Prostate gland (tissue), 2 donors: Measurements from ENCODE around the gene CCDC27. TPM values are rescaled to one million over a fixed set of nuclear protein-coding genes. Genes with fewer than 3 reads are reported as not detected.

Experiments
- DNase-seq: peaks from one replicate; pipeline ENCODE4 v3.0.0-alpha.2; 2019; ENCODE audit warnings: low spot score
- H3K27ac ChIP-seq, 2 donors: fragments of 200-600 bp; sonication (generic); 2 replicates each; pipeline ENCODE4 v1.5.1; 2017 to 2019
- H3K27me3 ChIP-seq: fragments of 200-600 bp; sonication (generic); replicated peaks from 2 replicates; pipeline ENCODE4 v1.5.1; 2019; ENCODE audit not compliant: insufficient read depth
- H3K36me3 ChIP-seq, 2 donors: fragments of 200-600 bp; sonication (generic); 1 replicate in 1 of 2; 2 replicates in 1 of 2; pipeline versions ENCODE4 v1.5.1 to v1.8.1; 2017 to 2019
- H3K4me1 ChIP-seq: fragments of 200-600 bp; sonication (generic); replicated peaks from 2 replicates; pipeline ENCODE4 v1.5.1; 2019
- H3K4me3 ChIP-seq, 2 donors: fragments of 200-600 bp; sonication (generic); 2 replicates each; pipeline ENCODE4 v1.5.1; 2017 to 2019
- H3K9me3 ChIP-seq: fragments of 200-600 bp; sonication (generic); 2 replicates; pipeline ENCODE4 v1.5.1; 2017
- CTCF ChIP-seq, 4 experiments: fragments of 200-600 bp in 2 of 4; fragments of 450-650 bp in 2 of 4; sonication (generic) in 2 of 4; IDR thresholded peaks; 1 replicate in 3 of 4; 2 replicates in 1 of 4; pipeline ENCODE4 v1.5.1; 2016 to 2019; ENCODE audit warnings: antibody characterized with exemption in 4 of 4, mild to moderate bottlenecking in 2 of 4, moderate library complexity in 2 of 4
- POLR2A ChIP-seq: fragments of 450-650 bp; IDR thresholded peaks from one replicate; pipeline ENCODE4 v1.6.1; 2016; ENCODE audit warnings: antibody characterized with exemption, mild to moderate bottlenecking
- POLR2AphosphoS5 ChIP-seq: sonication (generic); formaldehyde crosslinking; IDR thresholded peaks from one replicate; pipeline ENCODE4 v1.6.1; 2017; ENCODE audit warnings: antibody characterized with exemption
- WGBS: methylation state at CpG from one replicate; pipeline ENCODE4 v1.1.5; 2018; 5-methylcytosine and 5-hydroxymethylcytosine counted together
- intact Hi-C: fragments of 100-400 bp; cut with DNase I; formaldehyde crosslinking; loops from one replicate; pipeline ENCODE4 v1.14.2; 2022
- total RNA-seq, 2 donors: library from RNA; depleted of rRNA; stranded (reverse); fragments of >200 nt; gene quantifications; one replicate each; pipeline ENCODE4 v1.1.0, GENCODE V29; 2016

The CCDC27 gene
- under 1 TPM in 1 of 2 donors, not detected in 1; 0.97 TPM for total RNA-seq

- Histone ChIP-seq H3K27me3 (no peaks in the 10 kb centered on the region), H3K4me1 (peaks cover 4% of the 10 kb centered on the region), H3K4me3 (no peak within 1 kb of the TSS), H3K36me3 (no peaks in the 10 kb centered on the region), H3K9me3 (no peaks in the 10 kb centered on the region), H3K27ac (no peak within 1 kb of the TSS)
- TF ChIP-seq POLR2AphosphoS5 (no peak), CTCF (IDR thresholded peaks at IDR 0.05) (no peak), POLR2A (no peak)
- DNase-seq, result no peak
- 94% methylated on average over 17 of the region's 17 CpGs for WGBS
- intact Hi-C loops, result no loop called here
These were observed at the start of gene CCDC27 for GRCh38 chr1:3752400-3752945. Gene CCDC27 (plus strand): TSS chr1:3752450. CDS start chr1:3752482, 32 bp downstream.

- no peaks in the 10 kb centered on the region for H3K36me3 ChIP-seq
- no peak overlapping the region for H3K4me3 ChIP-seq
- WGBS, result 42% methylated on average over 19 of the region's 19 CpGs
- TF ChIP-seq POLR2AphosphoS5, result peak; percentile 38
- TF ChIP-seq CTCF (IDR thresholded peaks at IDR 0.05), result no peak
- TF ChIP-seq POLR2A, result no peak
- peak overlapping the region; percentile 48 to 66 for H3K27ac ChIP-seq
- intact Hi-C loops, result no loop called here
- H3K27me3 ChIP-seq, result no peaks in the 10 kb centered on the region
- H3K4me1 ChIP-seq, result no peaks in the 10 kb centered on the region
- DNase-seq, result peak; percentile 55
- no peaks in the 10 kb centered on the region for H3K9me3 ChIP-seq
These were observed 49.7 kb upstream of the CCDC27 start for GRCh38 chr1:3702528-3702927.

GRCh38 chr1:3702990-3703728 is 49.1 kb upstream of the CCDC27 start:
- no peaks in the 10 kb centered on the region for H3K4me1 ChIP-seq
- no peak overlapping the region for H3K4me3 ChIP-seq
- peak overlapping the region; percentile 48 to 66 for H3K27ac ChIP-seq
- H3K9me3 ChIP-seq, result no peaks in the 10 kb centered on the region
- no peaks in the 10 kb centered on the region for H3K27me3 ChIP-seq
- H3K36me3 ChIP-seq, result no peaks in the 10 kb centered on the region
- intact Hi-C loops, result no loop called here
- peak; percentile 46 for DNase-seq
- TF ChIP-seq POLR2A, result no peak
- TF ChIP-seq POLR2AphosphoS5, result peak; percentile 44
- TF ChIP-seq CTCF (IDR thresholded peaks at IDR 0.05), result peak in 1 of 4 experiments; percentile 31
- WGBS, result 37% methylated on average over 18 of the region's 21 CpGs

- no peaks in the 10 kb centered on the region for H3K36me3 ChIP-seq
- TF ChIP-seq POLR2A (no peak), CTCF (IDR thresholded peaks at IDR 0.05) (no peak), POLR2AphosphoS5 (no peak)
- H3K4me1 ChIP-seq, result peaks cover 4% of the 10 kb centered on the region
- peak overlapping the region; percentile 48 to 66 for H3K27ac ChIP-seq
- H3K9me3 ChIP-seq, result no peaks in the 10 kb centered on the region
- intact Hi-C loops, result no loop called here
- DNase-seq, result peak; percentile 35
- H3K27me3 ChIP-seq, result no peaks in the 10 kb centered on the region
- H3K4me3 ChIP-seq, result no peak overlapping the region
- 36% methylated on average over 21 of the region's 28 CpGs for WGBS
These were observed 48.4 kb upstream of the CCDC27 start for GRCh38 chr1:3703786-3704371.
